Activated T-helper 1 cell treated with Interleukin-2 at 50 U/mL for 16 hours (primary cell): ENCODE data around the gene NECAB2.

Experiments used
- DNase-seq: peaks from one replicate; pipeline ENCODE4 v3.0.0-alpha.2; 2020; ENCODE audit warnings: low read depth

Gene NECAB2

DNA sequence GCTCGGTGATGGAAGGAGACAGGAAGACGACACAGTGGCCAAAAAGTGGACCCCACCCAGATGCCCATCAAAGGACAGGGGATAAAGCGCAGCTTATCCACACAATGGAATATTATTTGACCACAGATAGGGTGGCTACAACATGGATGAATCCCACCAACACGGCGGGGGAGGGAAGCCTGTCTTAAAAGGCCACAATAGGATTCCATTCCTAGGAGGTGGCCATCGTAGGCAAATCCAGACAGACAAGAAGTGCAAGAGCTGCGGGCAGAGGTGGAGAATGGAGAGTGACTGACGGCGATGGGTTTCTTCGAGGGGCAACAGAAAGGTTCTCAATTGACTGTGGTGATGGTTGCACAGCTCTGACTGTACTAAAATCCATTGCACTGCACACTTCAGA, 58.6 kb downstream of the NECAB2 start:
- no peak for DNase-seq

DNA sequence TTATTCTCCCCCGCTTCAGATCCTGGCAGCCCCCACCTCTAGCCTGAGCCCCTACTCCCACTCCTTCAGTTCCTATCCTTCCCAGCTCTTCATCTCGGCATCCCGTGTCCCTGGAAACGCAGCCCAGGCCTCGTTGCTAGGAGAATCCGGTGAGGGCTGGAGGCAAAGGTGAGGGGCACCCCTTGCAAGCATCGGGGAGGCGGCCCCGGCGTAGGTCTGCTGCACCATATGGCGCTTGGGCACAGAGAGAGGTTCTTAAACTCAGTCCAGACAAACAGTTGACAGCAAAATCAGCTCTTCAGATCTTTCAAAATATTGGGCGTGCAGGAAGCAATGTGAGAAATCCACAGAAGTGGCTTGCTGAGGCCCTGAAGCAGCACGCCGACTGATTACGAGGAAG, 59.6 kb downstream of the NECAB2 start:
- DNase-seq = no peak

DNA sequence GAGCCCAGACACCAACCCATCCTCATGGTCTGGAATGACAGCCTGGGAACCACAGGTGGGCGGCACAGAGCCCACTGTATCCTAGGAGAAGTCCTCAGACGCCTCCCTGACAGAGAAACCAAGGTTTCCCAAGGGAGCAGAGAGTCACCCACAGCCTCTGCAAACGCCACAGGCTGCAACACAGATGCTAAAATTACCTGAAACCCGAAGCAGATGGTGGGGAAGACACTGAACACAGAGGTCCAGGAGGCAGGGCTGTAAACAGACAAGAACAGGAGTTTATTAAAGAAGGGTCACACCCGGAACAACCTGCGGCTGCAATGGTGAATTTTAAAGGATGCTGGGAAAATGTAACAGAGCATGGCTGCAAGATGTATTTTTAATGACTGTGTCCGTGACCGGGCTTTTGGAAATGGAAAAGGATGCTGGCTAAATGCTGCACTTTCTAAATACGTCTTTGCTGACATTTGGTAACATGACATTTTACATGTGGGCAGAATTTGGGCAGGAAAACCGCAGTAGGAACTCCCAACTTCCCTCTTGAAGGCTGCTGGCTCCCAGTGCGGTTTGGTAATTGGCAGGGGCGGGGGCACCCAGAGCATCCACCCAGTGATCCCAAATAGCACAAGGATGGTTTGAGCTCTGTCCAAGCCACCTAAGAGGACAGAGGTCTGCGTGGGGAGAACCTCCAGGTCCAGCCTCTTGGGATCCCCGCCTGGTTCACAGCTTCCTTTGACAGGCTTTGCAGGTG, 61.4 kb downstream of the NECAB2 start:
- no peak for DNase-seq

DNA sequence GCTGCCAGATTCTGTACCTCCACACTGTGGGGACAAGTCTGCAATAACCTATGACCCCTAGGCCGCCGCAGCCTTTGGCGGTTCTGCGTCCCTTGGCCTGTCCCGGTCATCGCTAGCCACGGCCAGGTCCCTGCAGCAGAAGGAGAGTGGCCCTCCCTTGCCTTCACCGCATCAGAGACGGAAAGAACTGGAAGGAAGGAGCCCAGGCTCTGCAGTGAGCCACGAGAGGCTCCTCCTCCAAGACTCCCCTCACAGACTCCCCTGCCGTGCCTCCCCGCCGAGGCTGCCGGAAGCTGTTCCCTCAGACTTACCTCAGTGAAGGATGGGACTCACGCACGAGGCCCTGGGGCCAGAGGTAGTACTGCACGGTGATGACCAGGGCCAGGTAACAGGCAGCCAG, 63.5 kb downstream of the NECAB2 start:
- DNase-seq = no peak

DNA sequence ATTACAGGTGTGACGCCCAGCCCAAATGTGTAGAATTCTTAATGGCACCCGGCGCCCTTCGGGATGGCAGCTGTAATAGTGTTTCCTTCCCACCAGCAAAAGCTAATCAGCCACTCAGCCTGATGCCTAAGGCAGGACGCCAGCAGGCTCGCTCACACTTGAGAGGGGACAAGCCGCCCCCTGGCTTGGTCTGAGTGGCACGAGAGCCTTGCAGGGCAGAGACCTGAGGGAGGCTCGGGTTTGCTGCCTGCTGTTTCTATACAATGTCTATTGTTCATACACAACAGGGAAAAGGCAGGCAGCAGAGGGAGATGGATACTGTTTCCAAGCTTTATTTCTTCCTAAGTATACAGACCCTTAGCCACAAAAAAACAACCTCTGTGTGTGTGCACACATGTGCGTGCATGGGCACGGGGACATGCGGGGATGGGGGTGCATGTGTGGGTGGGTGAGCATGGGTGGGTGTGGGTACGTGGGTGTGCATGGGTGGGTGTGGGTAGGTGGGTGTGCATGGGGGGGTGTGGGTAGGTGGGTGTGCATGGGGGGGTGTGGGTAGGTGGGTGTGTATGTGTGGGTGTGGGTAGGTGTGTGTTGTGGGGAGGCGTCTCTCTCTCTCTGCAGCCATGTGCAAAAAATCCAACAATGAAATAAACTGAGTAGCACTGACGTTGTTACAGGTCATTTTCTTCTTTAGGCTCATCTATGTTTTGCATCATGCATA, 64.6 kb downstream of the NECAB2 start:
- DNase-seq = no peak

DNA sequence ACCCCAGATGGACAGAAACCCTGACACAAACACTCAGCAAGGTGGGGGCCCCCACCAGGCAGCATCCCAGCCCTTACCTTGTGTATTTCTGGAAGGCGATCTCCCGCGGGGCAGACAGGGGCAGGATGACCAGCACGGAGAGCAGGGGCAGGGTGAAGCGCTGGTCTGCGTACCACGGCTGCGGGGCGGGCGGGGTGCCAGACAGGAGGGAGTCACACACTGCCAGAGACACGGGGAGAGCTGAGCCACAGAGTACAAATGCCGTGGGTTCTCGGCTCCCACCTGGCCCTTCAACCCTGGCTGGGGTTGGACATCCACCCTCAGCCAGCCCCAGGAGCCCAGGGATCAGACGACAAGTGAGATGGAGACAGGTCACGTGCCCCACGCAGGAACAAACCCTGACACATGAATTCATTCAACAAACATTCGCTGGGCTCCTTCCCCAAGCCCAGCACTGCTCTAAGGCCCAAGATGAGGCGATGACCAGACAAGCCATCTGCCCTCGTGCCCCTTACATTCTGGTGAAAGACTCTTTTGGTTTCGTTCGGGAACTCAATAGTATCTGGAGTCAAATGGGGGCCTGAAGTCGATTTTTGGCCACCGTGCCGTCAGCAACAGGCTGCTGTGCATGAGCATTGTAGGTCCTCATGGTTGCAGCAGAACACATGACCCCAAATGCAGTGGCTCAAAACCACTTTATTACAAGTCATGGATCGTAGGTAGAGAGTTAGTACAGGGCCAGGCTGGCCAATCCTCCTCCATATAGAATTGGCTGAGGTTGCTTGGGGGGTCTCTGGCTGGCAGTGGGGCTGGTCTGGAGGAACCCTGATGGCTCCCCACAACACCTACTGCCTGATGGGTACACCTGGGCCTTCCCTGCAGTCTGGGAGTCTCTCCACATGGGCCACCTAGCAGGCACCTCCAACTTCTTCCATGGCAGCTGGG, 65.5 kb downstream of the NECAB2 start:
- no peak for DNase-seq

DNA sequence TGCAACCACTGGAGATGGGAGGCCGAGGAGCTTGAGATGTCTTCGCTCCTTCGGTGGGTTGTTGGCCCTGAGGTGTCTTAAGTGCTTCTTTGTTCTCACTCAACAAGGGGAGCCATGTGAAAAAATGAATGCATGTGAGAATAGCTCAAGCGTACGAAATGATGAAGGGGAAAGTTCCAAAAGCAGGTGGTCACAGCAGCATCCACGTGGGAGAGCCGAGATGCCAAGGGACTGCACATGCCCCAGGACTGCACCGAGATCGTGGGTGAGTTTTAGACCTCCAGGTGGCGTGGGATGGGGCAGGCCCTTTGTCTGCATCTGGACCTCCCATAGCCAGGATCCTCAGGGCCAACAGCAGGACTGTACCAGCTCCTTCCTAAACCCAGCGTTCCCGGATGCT, 66.5 kb downstream of the NECAB2 start:
- DNase-seq = no peak

DNA sequence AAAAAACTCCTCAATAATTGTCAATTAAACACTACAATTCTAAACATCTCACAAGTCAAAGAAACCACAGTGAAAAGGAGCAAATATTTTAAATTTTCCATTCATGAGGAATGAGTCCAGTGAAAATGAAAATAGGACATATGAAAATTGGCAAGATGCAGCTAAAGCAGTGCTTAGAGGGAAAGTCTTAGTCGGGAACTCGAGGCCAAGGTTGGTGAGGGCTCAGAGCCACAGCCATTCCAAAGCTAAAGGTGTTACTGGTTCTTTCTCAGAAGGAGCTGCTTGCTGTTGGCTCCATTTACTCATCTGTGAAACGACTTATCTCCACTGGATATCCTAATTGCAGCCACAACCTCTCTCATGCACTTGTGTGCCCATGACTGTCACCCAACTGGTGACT, 68.1 kb downstream of the NECAB2 start:
- DNase-seq = no peak

DNA sequence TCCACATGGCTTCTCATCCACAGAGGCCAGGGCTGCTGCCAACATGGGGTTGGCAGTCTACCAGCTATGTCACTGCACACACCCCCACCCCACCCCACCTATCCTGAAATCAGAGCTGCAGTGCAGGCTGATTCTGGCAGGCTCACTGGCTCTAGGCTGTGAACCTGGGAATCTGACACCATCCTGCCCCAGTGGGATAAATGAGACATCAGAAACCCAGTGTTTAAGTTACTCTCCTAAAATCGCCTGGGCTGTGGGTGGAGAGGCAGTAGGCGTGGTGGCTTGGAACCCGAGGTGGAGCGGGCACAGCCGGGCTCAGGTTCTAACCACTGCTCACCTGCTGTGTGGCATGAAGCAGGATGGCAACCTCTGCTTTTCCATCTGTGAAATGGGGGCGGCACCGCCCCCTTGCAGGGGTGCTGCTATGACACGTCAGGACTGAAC, 69.0 kb downstream of the NECAB2 start:
- DNase-seq = no peak

DNA sequence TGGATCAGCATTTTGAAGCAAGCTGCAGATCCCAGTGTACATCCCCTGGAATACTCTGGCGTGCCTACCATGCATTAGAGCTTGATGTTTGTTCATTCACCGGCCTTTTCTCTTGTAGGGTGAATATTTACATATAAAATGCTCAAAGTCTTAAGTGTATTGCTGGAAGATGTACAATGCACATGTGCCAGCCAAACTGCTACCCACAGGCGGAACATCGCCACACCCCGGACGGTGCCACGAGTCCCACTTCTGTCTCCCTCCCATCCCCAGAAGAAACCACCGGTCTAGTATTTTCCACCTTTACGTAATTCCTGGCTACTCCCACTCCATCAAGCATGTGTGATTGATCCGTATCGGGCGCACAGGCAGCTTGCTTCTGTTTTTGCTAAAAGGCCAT, 70.4 kb downstream of the NECAB2 start:
- no peak for DNase-seq

DNA sequence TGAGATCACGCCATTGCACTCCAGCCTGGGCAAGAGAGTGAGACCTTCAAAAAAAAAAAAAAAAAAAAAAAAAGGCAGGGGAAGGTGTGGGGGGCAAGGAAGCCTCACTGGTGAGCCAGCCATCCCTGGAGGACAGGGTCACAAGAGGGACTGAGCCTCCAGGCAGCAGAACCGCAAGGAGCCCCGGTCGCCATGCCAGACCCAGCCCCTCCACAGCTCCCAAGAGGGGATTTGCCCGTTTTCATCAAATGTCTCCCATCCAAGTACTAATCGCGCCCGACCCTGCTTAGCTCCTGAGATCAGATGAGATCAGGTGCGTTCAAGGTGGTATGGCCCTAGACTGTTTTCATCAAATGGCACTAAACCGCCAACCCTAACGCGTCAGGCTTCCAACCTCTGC, 71.7 kb downstream of the NECAB2 start:
- DNase-seq = no peak

DNA sequence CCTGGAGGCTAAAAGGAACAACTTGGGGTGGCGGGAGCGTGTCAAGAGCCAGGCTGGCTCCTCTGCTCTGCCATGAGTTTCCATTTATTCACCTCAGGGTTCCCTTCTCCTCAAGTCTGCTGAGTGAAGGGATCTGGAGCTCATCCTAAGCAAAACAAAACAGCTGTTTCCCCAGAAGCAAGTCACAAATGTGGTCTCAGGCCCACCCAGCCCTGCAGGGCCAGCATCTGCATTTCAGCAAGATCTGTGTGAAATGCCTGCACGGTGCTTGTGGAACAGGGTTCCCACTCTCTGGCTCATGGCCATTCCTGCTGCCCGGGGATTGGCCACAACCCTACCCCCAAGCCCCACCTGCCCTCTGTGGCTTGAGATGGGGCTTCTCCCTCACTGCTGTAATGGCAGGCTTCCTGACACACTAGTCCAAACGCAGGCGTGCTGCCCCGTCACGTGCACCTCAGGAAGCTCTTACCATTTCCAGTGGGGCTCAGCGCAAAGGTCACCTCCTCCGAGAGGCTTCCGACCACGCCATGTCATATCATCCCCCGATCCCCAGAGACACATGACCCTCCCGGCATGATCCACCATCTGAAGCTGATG, 72.3 kb downstream of the NECAB2 start:
- no peak for DNase-seq

DNA sequence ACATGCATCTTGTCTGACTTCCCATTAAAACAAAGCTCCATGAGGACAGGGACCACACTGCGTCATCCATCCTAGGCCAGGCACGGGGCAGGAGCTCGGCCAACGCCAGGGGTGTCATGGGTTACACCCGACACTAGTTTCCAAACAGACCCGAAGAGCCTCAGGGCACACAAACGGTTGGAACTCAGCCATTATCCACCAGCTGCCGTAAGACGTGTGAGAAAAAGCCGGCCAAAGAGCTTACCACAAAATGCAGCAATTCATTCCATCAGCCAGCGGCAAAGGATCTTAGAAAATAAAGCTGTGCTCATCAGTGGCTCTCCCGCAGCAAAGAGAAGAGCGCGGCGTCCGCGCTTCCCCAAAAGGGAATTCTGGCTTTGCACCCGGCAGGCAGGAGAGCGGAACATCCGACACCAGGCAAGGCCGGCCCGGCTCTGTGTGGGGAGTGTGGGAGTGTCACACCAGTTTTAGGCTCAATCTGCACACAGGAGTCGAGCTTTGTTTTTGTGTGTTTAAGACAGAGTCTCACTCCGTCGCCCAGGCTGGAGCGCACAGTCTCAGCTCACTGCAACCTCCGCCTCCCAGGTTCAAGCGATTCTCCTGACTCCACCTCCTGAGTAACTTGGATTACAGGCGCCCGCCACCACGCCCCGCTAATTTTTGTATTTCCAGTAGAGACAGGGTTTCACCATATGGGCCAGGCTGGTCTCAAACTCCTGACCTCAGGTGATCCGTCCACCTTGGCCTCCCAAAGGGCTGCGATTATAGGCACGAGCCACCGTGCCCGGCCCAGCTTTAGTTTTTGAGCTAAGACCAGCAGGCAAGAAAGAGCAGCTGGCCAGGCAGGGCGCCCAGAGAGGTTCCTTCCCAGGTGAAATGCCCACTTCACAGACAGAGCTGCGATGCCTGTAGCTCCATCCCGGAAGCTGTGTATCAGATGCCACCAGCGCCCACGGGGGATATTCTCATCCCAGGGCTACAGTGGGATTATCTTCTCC, 73.1 kb downstream of the NECAB2 start:
- no peak for DNase-seq

DNA sequence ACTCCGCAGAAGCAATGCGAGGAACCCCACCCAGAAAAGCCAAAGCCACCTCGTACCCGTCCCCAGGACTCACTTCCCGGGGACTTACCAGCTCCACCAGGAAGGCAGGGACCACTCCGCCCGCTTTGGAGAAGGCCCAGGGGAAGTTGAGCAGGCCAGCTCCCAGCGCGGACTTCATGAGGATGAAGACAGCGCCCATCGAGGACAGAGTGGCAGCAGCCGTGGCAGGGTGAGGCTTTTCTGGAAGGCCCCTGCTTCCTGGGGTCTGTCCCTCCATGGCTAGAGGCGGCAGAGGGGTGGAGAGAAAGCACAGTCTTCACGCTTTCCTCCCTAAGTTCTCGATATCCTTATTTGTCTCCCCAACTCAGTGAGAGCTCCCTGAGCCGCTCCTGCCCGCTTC, 73.8 kb downstream of the NECAB2 start:
- no peak for DNase-seq

DNA sequence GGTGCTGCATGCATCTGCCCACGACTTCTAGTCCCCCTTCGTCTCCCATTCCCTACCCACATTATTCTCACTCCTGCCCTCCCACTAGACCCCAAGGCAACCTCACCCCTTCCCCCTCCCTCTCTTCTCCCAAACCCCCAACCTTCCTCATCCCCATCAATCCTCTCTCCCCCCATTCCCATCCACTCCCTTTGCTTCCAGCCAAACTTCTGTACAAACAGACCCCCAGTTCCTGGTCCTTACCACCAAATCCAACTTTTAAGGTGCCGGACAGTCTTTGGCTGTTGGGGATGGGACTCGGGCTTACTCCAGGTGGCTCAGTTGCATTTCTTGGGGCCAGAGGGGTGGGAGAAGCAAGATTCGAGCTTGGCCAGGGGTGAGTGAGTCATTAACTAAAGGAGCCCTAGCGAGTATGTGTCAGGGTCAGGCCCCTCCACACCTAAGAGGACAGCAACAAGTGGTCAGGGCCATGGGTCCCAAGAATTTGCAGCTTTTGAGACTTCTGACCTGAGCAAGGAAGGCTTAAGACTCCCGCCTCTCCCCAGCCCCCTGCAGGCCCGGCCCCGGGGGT, 74.3 kb downstream of the NECAB2 start, which contains the start of gene SLC38A8:
Gene SLC38A8, minus strand, starts transcription at position 488 of the 571 bp plus-strand sequence. CDS start 638 bp downstream, outside the sequence.
- no peak for DNase-seq

DNA sequence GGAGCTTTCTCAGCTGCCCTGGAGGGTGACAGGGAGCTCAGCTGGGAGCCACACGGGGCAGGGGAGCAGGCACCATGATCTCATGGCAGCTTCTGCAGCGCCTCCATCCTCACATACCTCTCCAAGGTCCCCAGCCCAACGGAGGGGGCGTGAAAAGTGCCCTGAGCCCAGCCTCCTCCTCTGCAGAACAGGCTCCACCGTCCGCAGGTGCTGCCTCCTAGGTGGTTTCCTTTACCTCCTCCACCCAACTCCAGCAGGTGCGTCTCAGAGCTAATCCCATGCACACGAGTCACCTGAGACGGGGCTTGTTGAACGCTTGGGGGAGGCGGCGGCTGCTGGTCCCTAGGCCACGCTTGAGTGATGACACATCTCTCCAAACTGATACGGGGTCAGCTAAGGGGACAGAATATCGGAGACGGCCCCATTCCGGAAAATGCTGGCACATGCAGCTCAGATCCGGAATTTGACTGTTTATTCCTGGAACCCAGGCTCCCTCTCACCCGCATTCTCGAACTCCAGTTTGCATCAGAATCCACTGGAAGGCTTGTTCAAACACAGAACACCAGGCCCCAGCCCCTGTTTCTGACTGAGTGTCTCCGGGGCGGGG, 74.9 kb downstream of the NECAB2 start:
- DNase-seq = no peak

DNA sequence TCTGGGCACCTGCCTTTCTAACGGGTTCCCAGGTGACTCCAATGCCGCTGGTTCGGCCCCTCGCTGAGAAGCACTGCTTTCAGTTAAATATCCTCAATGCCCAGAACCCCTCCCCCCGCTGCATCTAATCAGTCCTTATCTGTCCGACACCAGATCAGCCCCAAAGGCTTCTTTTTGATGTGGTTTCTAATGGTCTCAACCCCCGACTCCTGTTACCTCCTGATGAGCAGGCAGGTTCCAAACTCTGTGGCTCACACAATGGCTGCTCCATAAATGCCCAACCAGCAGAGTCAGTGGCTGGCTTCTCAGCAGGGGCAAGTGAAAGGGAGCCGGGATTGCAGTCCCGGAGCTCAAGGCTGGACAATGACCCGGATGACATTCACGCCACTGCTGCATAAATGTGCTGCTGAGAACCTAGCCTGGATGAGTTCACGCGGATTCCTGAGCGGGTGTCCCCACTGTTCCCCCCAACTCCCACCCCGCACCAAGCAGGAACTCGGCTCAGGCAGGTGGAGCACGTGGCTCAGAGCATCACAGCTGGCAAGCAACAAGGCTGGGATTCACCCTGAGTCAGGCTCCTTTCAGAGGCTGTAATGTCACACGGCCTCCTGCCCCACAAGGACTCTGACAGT, 75.6 kb downstream of the NECAB2 start:
- no peak for DNase-seq

DNA sequence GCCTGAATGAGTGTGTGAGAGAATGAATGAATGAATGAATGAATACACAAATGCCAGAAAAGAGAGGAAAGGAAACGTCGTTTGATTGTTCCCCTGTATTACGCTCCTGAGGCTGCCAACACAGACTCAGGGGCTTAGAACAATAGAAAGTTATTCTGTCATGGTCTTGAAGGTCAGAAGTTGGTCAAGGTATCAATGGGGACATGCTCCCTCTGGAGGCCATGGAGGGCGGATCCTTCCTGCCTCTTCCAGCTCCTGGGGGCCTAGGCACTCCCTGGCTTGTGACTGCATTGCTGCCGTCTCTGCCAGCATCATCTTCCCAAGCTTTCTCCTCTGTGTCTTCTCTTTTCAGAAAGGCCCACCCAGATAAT, 76.1 kb downstream of the NECAB2 start:
- no peak for DNase-seq

DNA sequence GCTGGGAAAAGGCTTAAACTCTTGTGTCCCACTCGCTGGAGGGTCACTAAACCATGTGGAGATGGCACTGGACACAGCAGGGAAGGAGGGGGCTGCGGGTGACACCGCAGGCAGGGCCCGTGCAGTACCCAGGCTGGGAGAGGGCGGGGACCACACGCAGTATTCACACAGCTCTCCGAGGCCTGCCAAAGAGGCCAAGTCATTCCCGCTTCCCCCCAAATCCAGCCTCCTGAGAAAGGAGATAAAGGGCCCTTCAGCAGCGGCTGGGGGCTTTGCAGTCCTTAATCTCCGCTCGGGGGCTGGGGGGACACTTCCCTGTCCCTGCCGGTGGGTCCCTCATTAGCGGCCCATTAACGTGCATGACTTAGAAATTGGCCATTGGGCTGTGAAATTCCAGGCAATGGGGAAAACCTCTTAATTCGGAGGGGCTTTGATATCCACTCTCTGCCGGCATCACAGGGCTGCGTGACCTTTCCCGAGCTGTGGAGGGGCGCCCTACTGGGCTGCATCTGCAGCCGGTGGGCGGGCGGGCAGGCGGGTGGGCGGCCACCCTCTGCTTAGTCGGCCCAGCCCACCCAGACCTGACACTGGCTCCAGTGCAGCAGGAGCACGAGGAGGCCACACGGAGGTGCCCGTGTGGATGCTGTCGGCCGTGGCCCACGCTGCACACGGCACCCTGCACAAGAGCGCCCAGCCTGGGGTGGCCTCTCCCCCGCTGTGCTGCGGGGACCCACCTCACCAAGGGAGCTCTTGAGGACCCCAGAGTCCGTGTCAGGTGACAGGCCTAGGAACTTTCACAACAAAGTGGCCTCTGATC, 77.2 kb downstream of the NECAB2 start:
- no peak for DNase-seq
